GM23248 (cell line): ENCODE results near the gene HHIPL1.

Source experiments
- EZH2 ChIP-seq: fragments of 200-600 bp; sonication (generic); IDR thresholded peaks from 2 replicates; pipeline ENCODE4 v1.6.1; 2018; ENCODE audit warnings: antibody characterized with exemption, mild to moderate bottlenecking; ENCODE audit not compliant: insufficient read depth, poor library complexity, severe bottlenecking
- EZH2phosphoT487 ChIP-seq: fragments of 200-600 bp; sonication (generic); IDR thresholded peaks from 2 replicates; pipeline ENCODE4 v1.6.1; 2018; ENCODE audit warnings: antibody characterized with exemption, moderate library complexity, mild to moderate bottlenecking, low read depth; ENCODE audit not compliant: insufficient read depth

- no peak for TF ChIP-seq EZH2
- TF ChIP-seq EZH2phosphoT487 = no peak
These were observed 84.1 kb downstream of the HHIPL1 start for GRCh38 chr14:99728981-99729451.
